Ammon's horn (tissue), 1 donor: ENCODE measurements around the gene DICER1.
A peak's percentile ranks its signal among the peaks of the same experiment; 100 is the strongest.
"Not testable (repeated sequence)": the region's sequence is repeated elsewhere in the genome, so short reads cannot be mapped to it uniquely, and the experiment has no call there.

ENCODE experiments used
- DNase-seq: peaks from one replicate; pipeline ENCODE4 v3.0.0-alpha.2; 2016; ENCODE audit warnings: low spot score

DICER1 gene

DNA sequence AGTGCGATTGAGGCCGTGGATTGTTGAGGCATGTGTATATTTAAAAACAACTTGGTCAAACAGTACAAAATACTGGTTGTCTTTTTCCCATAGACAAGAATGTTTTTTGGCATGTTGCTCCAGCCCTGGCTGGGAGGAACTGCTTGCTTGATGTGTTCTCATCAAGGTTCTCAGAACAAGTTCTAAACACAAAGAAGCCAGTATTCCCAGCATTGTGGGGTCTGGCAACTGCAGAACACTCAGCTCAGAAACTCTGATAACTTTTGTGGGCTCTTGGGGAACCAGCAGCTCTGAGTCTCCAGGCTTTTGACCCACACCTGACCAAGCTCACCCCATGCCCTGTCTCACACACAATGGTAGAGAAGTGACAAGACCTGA lies 27.1 kb upstream of the DICER1 start:
- no peak for DNase-seq

DNA sequence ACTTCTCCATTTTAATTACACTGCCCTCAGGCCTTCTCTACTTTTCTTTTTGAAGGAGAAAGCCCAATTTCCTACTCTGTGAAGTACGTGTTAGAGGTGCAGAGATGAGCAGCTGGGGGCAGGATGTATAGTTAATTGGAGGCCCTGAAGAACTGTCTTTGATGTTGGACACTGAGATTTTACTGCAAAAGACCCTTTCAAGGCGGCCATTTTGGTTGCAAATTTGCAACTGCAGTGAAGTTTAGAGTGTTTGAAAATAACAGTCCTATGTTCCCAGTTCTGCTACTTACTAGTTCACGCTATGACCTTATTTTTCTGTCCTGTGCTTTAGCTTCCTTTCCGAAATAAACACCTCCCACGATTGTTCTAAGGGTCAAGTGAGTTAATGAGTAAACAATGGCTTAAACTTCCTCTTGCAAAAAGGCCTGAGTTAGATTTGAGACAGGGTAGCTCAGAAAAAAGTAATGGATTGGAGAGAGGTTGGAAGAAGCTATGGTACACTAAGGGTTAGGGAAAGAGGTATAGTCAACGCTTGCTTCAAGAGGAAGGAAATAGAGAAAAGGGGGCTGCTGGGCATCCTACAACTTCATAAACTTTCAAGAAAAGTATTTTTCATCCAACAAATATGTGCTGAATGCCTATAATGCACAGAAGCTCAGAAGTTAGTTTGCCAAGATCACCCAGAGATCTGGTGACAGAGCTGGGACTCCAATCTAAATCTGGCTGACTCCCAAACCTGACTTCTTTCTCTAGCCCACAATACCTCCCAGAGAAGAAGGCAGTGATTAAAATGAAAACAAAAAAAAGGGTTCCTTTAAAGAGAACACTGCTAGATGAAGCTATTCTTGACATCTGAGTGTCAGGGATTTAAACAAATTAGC lies 26.4 kb upstream of the DICER1 start:
- DNase-seq, result no peak

DNA sequence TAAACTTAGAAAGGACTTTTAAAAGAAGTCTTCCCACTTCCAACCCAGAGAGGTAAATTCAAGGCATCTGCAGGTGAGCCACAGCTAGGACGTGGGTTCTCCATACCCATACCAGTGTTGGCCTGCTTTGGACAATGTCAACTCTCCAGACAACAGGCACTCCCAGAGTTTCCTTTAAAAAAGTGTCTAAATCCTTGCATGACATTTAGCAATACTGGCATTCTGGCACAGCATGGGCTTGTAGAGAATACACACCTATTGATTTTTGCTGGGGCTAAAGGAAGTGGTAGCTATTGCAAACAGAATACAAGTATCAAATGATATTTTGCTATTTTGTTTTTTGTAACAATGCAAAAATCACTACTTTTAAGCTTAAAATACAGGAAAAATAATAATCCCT lies 25.8 kb upstream of the DICER1 start:
- DNase-seq, result no peak

- DNase-seq, result no peak
Measured at GRCh38 chr14:95182379-95182778, 25.1 kb upstream of the DICER1 start.

DNA sequence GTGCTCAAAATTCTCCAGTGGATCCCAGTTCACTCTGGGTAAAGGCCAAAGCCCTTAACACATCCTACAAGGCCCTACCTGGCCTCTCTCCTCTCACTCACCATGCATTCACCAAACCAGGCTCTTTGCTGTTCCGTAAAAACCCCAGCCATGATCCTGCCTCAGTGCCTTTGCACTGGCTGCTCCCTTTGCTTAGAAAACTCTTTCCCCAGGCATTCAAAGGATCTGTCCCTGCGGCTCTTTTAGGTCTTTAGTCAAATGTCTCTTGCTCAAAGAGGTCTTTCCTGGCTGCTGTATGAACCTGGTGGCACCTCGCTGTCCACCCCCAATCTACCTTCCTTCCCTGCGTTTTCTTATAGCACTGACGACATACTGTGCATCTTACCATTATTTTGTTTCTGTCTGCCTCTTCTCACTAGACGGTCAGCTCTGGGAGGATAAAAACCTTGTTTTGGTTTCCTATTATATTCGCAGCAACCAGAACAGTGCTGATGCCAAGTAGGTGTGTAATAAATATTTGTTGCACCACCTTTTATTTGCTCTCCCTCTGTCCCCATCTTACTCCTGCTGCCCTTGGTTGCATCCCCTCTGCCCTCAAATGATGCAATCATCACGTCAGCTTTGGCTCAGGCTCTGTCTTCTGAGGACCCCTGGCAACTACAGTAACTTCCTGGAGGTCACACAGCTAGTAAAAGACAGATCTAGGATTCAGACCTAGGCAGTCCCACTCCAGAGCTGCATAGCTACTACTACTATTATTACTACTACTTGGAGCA lies 23.8 kb upstream of the DICER1 start:
- no peak for DNase-seq

- DNase-seq, result not testable (repeated sequence)
Measured at GRCh38 chr14:95175670-95176069, 18.3 kb upstream of the DICER1 start.

- no peak for DNase-seq
Measured at GRCh38 chr14:95174184-95174792, 17.0 kb upstream of the DICER1 start.

DNA sequence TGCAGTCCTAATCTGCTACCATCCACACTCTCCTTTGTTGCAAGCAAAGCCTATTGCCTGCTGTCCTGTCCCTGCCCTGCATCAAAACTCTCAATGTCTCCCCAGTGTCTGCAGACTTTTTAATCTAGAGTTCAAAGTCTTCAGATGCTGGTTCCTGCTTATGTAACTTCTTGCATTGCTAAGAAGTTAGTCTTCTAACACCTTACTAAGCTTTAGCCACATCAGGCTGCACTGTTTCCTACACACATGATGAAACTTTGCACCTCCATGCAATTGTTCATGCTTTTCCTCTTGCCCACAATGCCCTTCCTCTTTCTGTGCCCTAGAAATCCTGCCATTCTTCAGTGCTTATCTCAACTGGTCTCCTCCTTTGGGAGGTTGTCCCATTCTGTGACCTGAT lies 16.2 kb upstream of the DICER1 start:
- no peak for DNase-seq

DNA sequence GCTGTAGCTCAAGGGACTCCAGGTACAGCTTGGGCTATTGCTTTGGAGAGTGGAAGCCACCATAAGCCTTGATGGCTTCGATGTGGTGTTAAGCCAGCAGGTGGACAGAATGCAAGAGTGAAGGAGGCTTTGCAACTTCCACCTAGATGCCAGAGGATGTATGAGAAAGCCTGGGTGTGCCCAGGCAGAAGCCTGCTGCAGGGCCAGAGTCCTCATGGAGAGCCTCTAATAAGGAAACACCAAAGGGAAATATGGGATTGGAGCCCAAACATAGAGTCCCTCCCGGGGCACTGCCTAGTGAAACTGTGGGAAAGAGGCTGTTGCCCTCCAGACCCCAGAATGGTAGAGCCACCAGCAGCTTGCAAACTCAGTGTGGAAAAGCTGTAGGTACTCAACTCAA lies 9.8 kb upstream of the DICER1 start:
- DNase-seq, result no peak

GRCh38 chr14:95165517-95165916 lies 8.2 kb upstream of the DICER1 start:
- no peak for DNase-seq

GRCh38 chr14:95164506-95164905 lies 7.2 kb upstream of the DICER1 start:
- DNase-seq, result no peak

- no peak for DNase-seq
Measured at GRCh38 chr14:95163666-95164065, 6.3 kb upstream of the DICER1 start.

- DNase-seq, result no peak
Measured at GRCh38 chr14:95163132-95163531, 5.8 kb upstream of the DICER1 start.

DNA sequence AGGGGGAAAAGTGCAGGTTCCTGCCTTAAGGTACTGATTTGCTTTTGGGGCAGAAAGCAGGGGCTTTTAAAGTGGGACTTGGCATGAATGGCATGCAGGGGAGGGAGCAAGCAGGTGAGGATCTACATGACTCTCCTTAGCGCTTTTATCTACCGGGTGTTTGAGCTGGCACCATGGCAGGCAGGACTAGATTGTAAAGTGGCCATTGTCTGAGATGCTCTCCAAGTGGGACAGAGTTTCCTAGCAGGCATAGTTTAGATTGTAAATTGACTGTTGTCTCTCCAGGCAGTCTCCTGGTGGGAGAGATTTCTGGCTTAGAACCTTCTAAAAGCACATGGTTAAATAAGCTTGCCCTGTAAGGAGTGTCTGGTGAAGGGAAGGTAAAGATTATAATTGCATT lies 5.3 kb upstream of the DICER1 start:
- DNase-seq, result no peak

DNA sequence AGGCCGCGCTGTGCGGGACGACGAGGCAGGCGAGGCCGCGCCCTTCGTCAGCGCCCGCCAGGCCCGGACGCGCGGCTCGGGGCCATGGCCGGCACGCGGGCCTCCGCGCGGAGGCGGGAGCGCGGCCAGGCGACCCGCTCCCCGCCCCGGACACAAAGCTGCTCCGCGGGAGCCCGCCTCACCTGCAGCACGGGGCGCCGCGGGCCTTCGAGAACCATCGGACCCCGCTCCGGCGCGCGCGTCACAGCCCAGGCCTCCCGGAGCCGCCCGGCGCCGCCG lies 342 bp downstream of the DICER1 start:
- no peak for DNase-seq

GRCh38 chr14:95156161-95157047 lies 925 bp downstream of the DICER1 start:
- DNase-seq, result peak; percentile 28

- DNase-seq, result no peak
Measured at GRCh38 chr14:95155045-95155444, 2.3 kb downstream of the DICER1 start.

GRCh38 chr14:95153866-95154265 lies 3.5 kb downstream of the DICER1 start:
- no peak for DNase-seq

DNA sequence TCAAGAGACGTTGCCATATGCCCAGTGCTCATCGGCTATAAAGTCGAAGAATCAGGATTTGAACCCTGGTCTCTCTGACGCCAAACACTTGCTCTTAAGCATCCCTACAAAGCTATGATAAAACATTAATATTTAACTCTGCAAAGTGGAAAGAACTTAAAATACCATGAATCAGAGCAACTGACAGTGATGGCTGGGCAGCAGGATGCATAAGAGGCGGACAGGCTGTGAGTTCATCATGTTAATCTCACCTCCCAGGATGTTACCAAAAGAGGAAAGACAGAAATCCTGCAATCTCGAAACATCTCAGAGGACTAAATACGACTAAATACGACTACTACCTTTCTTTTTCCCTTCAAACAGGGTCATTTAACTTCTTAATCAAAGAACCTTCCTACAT lies 5.8 kb downstream of the DICER1 start:
- DNase-seq, result no peak

GRCh38 chr14:95150910-95151309 lies 6.4 kb downstream of the DICER1 start:
- no peak for DNase-seq

GRCh38 chr14:95149441-95149840 lies 7.9 kb downstream of the DICER1 start:
- no peak for DNase-seq

DNA sequence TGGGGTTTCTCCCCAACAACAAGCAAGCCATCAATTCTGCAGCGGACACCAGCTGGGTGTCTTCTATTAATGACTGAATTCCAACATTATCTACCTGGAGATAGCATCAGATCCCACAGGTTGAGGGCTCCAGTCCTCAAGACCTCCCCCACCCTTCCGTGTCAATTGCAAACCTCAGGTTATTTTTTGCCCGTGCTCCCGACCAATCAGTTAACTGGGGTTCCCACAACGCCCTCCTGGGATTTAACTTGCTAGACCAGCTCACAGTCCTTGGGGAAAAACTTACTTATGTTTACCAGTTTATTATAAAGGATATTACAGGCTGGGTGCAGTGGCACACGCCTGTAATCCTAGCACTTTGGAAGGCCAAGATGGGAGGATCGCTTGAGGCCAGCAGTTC lies 9.7 kb downstream of the DICER1 start:
- DNase-seq, result no peak
